Glutamatergic neuron (in vitro differentiated cells): ENCODE measurements around the gene NRXN3. TPM values are rescaled to one million over a fixed set of nuclear protein-coding genes. Genes with fewer than 3 reads are reported as not detected.

ENCODE experiments used
- DNase-seq: peaks from one replicate; pipeline ENCODE4 v3.0.0; 2022
- H3K27ac Mint-ChIP-seq: one replicate; pipeline ENCODE4 v1.8.0; 2020; ENCODE audit warnings: mild to moderate bottlenecking, mixed read lengths, inconsistent platforms; ENCODE audit not compliant: unreplicated experiment
- H3K27me3 Mint-ChIP-seq: one replicate; pipeline ENCODE4 v1.8.0; 2020; ENCODE audit warnings: mild to moderate bottlenecking, moderate library complexity, mixed read lengths, inconsistent platforms; ENCODE audit not compliant: unreplicated experiment
- H3K36me3 Mint-ChIP-seq: one replicate; pipeline ENCODE4 v1.8.0; 2020; ENCODE audit warnings: mild to moderate bottlenecking, mixed read lengths, inconsistent platforms; ENCODE audit not compliant: unreplicated experiment
- H3K4me1 Mint-ChIP-seq: one replicate; pipeline ENCODE4 v1.8.0; 2020; ENCODE audit warnings: mild to moderate bottlenecking, low read depth, mixed read lengths, inconsistent platforms; ENCODE audit not compliant: unreplicated experiment
- H3K4me3 Mint-ChIP-seq: one replicate; pipeline ENCODE4 v1.8.0; 2020; ENCODE audit warnings: mild to moderate bottlenecking, mixed read lengths, inconsistent platforms; ENCODE audit not compliant: unreplicated experiment
- H3K9me3 Mint-ChIP-seq: one replicate; pipeline ENCODE4 v1.8.0; 2020; ENCODE audit warnings: mild to moderate bottlenecking, moderate library complexity, mixed read lengths, inconsistent platforms; ENCODE audit not compliant: unreplicated experiment
- total RNA-seq: library from RNA; stranded (reverse); fragmentation: NEBNext Ultra II Directional; extraction: Animal tissue kit (Norgen Biotek cat#: 25700); gene quantifications from one replicate; pipeline ENCODE4 v1.2.1, GENCODE V29; 2021; ENCODE audit not compliant: unreplicated experiment
- TF ChIP-seq, protein P1 (sequence below): fragments of 200-600 bp; sonication (generic); IDR thresholded peaks from one replicate; pipeline ENCODE4 v1.5.0; 2021; ENCODE audit not compliant: partially characterized antibody, unreplicated experiment

NRXN3 gene
- total RNA-seq, 1 donor from 2014 or later = 1.2 TPM

DNA sequence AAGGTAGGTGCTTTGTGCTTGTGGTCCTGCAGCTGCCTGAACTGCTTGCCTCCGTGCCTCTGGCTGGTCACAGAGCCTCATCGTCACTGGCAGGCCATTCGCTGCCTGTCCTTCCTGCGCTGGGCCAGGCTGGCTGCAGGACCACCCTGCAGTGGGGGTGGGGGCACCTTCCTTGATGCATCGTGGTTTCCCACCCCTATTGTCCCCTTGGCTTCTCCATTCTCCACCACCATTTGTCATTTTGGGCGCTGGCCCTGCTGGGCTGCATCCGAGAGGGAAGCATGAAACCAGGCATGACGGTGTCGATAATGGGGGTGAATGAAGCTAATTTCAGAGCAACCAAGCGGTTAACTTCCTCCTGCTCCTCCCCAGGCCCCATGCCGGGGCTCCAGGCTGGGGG lies 127.7 kb downstream of the NRXN3 start:
- Mint-ChIP-seq H3K27me3 (no peaks in the 10 kb centered on the region), H3K27ac (no peak overlapping the region), H3K36me3 (no peaks in the 10 kb centered on the region), H3K9me3 (peaks cover 5% of the 10 kb centered on the region), H3K4me1 (no peaks in the 10 kb centered on the region), H3K4me3 (no peak overlapping the region)
- no peak for DNase-seq
- TF ChIP-seq, protein P1, sequence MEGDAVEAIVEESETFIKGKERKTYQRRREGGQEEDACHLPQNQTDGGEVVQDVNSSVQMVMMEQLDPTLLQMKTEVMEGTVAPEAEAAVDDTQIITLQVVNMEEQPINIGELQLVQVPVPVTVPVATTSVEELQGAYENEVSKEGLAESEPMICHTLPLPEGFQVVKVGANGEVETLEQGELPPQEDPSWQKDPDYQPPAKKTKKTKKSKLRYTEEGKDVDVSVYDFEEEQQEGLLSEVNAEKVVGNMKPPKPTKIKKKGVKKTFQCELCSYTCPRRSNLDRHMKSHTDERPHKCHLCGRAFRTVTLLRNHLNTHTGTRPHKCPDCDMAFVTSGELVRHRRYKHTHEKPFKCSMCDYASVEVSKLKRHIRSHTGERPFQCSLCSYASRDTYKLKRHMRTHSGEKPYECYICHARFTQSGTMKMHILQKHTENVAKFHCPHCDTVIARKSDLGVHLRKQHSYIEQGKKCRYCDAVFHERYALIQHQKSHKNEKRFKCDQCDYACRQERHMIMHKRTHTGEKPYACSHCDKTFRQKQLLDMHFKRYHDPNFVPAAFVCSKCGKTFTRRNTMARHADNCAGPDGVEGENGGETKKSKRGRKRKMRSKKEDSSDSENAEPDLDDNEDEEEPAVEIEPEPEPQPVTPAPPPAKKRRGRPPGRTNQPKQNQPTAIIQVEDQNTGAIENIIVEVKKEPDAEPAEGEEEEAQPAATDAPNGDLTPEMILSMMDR = no peak

DNA sequence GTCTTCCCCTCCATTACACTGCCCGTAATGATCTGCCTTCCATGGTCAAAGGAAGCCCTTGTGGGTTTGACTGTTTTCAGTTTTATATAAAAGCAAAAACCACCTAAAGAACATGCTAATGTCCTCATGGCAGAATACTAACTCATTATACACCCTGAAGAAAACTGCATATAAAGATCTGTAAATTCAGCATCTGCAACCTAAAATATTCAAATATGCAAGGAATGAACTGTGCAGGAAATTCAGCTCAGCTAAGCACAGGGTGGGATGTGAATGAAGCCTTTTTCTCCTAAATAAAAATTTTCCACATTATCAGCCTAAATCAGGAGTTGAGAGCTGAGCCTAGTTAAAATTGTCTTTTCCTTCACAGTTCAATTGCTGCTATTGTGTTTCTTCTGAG lies 128.1 kb downstream of the NRXN3 start:
- H3K36me3 Mint-ChIP-seq = no peaks in the 10 kb centered on the region
- H3K4me1 Mint-ChIP-seq = no peaks in the 10 kb centered on the region
- TF ChIP-seq, protein P1 = no peak
- H3K27me3 Mint-ChIP-seq = no peaks in the 10 kb centered on the region
- H3K27ac Mint-ChIP-seq = no peak overlapping the region
- H3K9me3 Mint-ChIP-seq = peaks cover 5% of the 10 kb centered on the region
- no peak overlapping the region for H3K4me3 Mint-ChIP-seq
- no peak for DNase-seq

DNA sequence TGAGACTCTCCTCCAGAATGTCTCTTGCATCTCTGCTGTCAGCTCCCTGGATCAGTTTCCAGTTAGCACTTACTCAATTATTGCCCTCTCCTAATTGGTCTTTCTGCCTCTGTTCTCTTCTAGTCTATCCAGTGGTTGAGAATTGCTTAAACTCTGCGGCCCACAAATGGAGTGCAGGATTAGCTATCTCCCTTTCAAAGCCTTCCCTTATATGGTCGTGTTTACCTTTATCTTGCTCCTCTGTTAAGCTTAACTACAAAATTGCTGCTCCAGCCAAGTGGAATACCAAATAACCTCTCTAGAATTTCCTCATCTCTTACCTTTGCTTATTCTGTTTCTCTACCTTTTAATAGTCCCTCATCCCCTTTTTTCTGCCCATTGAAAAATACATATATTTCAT lies 132.7 kb downstream of the NRXN3 start:
- Mint-ChIP-seq H3K27ac (no peak overlapping the region), H3K4me3 (no peak overlapping the region), H3K9me3 (peaks cover 5% of the 10 kb centered on the region), H3K36me3 (no peaks in the 10 kb centered on the region), H3K27me3 (no peaks in the 10 kb centered on the region), H3K4me1 (no peaks in the 10 kb centered on the region)
- no peak for DNase-seq
- TF ChIP-seq, protein P1 = no peak

DNA sequence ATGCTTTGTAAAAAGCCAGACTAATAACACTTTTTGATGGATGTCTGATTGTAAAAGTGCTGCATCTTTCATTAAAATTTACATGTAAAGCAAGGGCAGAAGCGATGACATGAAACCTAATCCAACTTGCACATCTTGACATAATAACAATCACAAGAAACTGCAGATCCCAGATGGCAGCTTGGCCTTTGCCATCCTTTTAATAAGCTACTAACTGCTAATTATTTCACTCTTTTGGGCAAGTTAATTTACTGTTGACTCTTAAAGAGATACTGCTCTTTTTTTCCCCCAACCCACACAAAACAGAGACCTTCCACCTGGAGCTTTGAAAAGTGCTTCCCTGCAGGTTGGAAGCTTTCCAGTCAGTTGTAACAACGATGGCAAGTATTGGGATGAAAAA lies 137.5 kb downstream of the NRXN3 start:
- Mint-ChIP-seq H3K9me3 (no peaks in the 10 kb centered on the region), H3K27me3 (no peaks in the 10 kb centered on the region), H3K36me3 (no peaks in the 10 kb centered on the region), H3K4me3 (no peak overlapping the region), H3K4me1 (peaks cover 10% of the 10 kb centered on the region), H3K27ac (no peak overlapping the region)
- DNase-seq = no peak
- TF ChIP-seq, protein P1 = no peak

DNA sequence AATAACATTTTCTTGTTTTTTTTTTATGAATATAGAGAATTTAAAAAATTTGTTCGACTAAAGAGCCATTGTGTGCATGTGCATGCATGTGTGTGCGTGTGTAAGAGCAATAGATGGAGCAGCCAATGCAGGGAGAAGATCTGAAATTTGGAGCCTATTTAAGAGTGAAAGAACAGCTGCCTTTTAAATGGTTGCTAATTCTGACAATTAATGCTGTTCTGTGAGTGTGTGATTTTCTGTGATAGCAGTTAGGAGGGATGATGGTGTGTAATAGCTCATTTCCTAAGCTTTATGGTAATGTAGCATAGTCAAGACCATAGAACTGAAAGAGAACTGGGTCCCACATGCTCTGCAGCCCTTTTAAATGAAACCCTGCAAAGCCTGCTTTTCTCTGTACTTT lies 137.9 kb downstream of the NRXN3 start:
- TF ChIP-seq, protein P1 = no peak
- no peak for DNase-seq
- Mint-ChIP-seq H3K27me3 (no peaks in the 10 kb centered on the region), H3K9me3 (no peaks in the 10 kb centered on the region), H3K4me3 (no peak overlapping the region), H3K36me3 (no peaks in the 10 kb centered on the region), H3K4me1 (peaks cover 10% of the 10 kb centered on the region), H3K27ac (no peak overlapping the region)
